ENCODE measurements around the gene SAMD10. TPM values are rescaled to one million over a fixed set of nuclear protein-coding genes. Genes with fewer than 3 reads are reported as not detected.
"Not testable (repeated sequence)": the region's sequence is repeated elsewhere in the genome, so short reads cannot be mapped to it uniquely, and the experiment has no call there.

The SAMD10 gene
- total and polyA plus RNA-seq, 7 experiments from 2014 or later, result 10.2 to 37.8 (median 14.2) TPM

GRCh38 chr20:63962426-63963347 is 16.8 kb downstream of the SAMD10 start:
- H3K27me3 Mint-ChIP-seq, result no peaks in the 10 kb centered on the region
- DNase-seq, result peak in 1 of 9 donors; percentile 5
- intact Hi-C loops (cut with micrococcal nuclease), result no loop called here
- Histone ChIP-seq H3K27me3 (ENCODE audit: control insufficient read depth in 2 of 2, insufficient read depth in 2 of 2, low read length in 2 of 2) (no peaks in the 10 kb centered on the region), H3K4me1 (ENCODE audit: control insufficient read depth in 2 of 2, insufficient read depth in 2 of 2, low read length in 2 of 2) (peaks cover 1 to 3% of the 10 kb centered on the region in 2 donors), H3K27ac (ENCODE audit: low read depth, low read length) (no peak overlapping the region), H3K4me3 (ENCODE audit: low read length) (no peak overlapping the region), H3K9me3 (ENCODE audit: control insufficient read depth in 2 of 3, low read length in 3 of 3) (peaks cover 0 to 9% (median 0%) of the 10 kb centered on the region in 3 experiments), H3K36me3 (ENCODE audit: control insufficient read depth in 2 of 3, insufficient read depth in 3 of 3, low read length in 3 of 3) (peaks cover 0 to 76% (median 6%) of the 10 kb centered on the region in 3 experiments)
- ChIA-PET POLR2A (no interaction called here), CTCF (interaction anchor here (0.5 to 1.6 kb wide), 2 partner anchors 11 to 98 kb away, joined by 4 to 5 read pairs; no protein-coding TSS in a partner anchor)
- peaks cover 0 to 5% (median 0%) of the 10 kb centered on the region in 7 donors for H3K4me1 Mint-ChIP-seq
- H3K27ac Mint-ChIP-seq, result no peak overlapping the region
- no peak overlapping the region for H3K4me3 Mint-ChIP-seq
- ATAC-seq, result no peak
- peaks cover 0 to 23% (median 0%) of the 10 kb centered on the region in 5 donors for H3K36me3 Mint-ChIP-seq
- H3K9me3 Mint-ChIP-seq, result no peaks in the 10 kb centered on the region

- Histone ChIP-seq H3K27me3 (ENCODE audit: control insufficient read depth in 2 of 2, insufficient read depth in 2 of 2, low read length in 2 of 2) (no peaks in the 10 kb centered on the region), H3K4me1 (ENCODE audit: control insufficient read depth in 2 of 2, insufficient read depth in 2 of 2, low read length in 2 of 2) (peaks cover 9 to 10% of the 10 kb centered on the region in 2 donors), H3K4me3 (ENCODE audit: low read length) (no peak overlapping the region), H3K27ac (ENCODE audit: low read depth, low read length) (no peak overlapping the region), H3K36me3 (ENCODE audit: control insufficient read depth in 2 of 3, insufficient read depth in 3 of 3, low read length in 3 of 3) (peaks cover 0 to 67% (median 6%) of the 10 kb centered on the region in 3 experiments), H3K9me3 (ENCODE audit: control insufficient read depth in 2 of 3, low read length in 3 of 3) (peaks cover 0 to 9% (median 0%) of the 10 kb centered on the region in 3 experiments)
- DNase-seq, result peak in 1 of 9 donors; percentile 8
- no peak for ATAC-seq
- POLR2A ChIA-PET, result interaction anchor here (1.0 kb wide), 1 partner anchor 65 kb away, joined by 3 read pairs; no protein-coding TSS in a partner anchor
- Mint-ChIP-seq H3K27ac (no peak overlapping the region), H3K4me1 (peaks cover 5 to 12% (median 7%) of the 10 kb centered on the region in 7 donors), H3K36me3 (peaks cover 0 to 18% (median 0%) of the 10 kb centered on the region in 5 donors), H3K27me3 (no peaks in the 10 kb centered on the region), H3K9me3 (no peaks in the 10 kb centered on the region), H3K4me3 (no peak overlapping the region)
- CTCF ChIA-PET, result interaction anchor here (0.5 to 1.6 kb wide), 4 partner anchors 12 to 99 kb away, joined by 3 to 5 read pairs (median 4); no protein-coding TSS in a partner anchor
- intact Hi-C loops (cut with micrococcal nuclease), result no loop called here
Measured at GRCh38 chr20:63961664-63962425, 17.6 kb downstream of the SAMD10 start.

DNA sequence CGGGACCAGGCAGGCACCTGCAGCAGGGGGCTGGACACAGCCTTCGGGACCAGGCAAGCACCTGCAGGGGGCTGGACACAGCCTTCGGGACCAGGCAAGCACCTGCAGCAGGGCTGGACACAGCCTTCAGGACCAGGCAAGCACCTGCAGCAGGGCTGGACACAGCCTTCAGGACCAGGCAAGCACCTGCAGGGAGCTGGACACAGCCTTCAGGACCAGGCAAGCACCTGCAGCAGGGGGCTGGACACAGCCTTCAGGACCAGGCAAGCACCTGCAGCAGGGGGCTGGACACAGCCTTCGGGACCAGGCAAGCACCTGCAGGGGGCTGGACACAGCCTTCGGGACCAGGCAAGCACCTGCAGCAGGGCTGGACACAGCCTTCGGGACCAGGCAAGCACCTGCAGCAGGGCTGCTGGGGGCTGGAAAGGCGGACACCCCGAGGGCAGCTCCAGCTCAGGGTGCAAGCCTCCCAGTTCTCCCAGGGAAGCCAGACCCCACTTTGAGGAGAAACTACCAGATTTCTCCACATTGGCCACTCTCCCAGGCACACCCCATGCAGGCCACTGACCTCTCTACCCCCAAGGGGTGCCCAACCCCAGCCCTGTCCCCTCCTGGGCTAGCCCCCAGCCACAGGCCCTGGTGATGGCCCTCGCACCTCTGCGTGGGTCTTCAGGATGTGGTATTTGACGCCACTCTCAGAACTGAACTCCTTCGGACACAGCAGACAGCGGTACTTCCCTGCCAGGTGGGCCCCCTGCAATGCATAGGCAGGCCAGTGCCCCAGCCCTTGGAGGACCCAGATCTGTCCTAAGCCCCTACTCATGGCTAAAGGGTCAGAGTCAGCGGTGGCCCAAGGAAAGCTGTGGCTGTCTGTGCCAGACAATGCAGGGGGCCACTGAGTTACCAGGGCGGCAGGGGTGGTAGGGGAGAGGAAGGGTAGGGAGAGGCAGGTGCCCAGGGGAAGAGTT is 18.5 kb downstream of the SAMD10 start:
- H3K36me3 Mint-ChIP-seq; H3K27me3 Mint-ChIP-seq; H3K9me3 ChIP-seq (ENCODE audit: control insufficient read depth in 2 of 3, low read length in 3 of 3); DNase-seq; H3K4me3 ChIP-seq (ENCODE audit: low read length); H3K9me3 Mint-ChIP-seq; H3K27ac ChIP-seq (ENCODE audit: low read depth, low read length); ATAC-seq; H3K27me3 ChIP-seq (ENCODE audit: control insufficient read depth in 2 of 2, insufficient read depth in 2 of 2, low read length in 2 of 2); intact Hi-C loops (cut with micrococcal nuclease); H3K4me3 Mint-ChIP-seq; H3K27ac Mint-ChIP-seq: not testable (repeated sequence)
- peaks cover 9 to 13% of the 10 kb centered on the region in 2 donors for H3K4me1 ChIP-seq (ENCODE audit: control insufficient read depth in 2 of 2, insufficient read depth in 2 of 2, low read length in 2 of 2)
- peaks cover 5 to 12% (median 7%) of the 10 kb centered on the region in 7 donors for H3K4me1 Mint-ChIP-seq
- peaks cover 0 to 60% (median 0%) of the 10 kb centered on the region in 3 experiments for H3K36me3 ChIP-seq (ENCODE audit: control insufficient read depth in 2 of 3, insufficient read depth in 3 of 3, low read length in 3 of 3)
- CTCF ChIA-PET, result interaction anchor here (0.6 to 1.6 kb wide), 3 partner anchors 13 to 77 kb away, joined by 3 to 5 read pairs (median 3); no protein-coding TSS in a partner anchor
- POLR2A ChIA-PET, result interaction anchor here (0.6 to 1.0 kb wide), 2 partner anchors 64 to 253 kb away, joined by 3 read pairs; partner anchors contain the start of genes ARFRP1 and ZGPAT

DNA sequence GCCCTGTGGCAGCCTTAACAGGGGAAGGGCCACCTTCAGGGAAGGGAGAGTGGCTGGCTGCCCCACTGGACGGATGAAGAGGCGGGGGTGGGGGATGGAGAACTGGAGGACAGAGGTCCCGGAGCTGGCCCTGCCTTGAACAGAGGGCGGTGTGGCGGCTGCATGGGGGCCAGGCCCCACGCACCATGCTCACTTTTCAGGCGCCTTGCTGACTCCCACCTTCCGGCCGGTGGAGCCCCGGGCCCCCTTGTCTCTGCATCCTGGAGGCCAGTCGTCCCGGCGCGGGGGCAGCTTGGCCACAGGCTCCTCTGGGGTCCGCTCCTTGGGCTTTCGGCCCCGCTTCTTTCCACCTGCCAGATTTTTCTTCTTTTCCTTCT is 19.8 kb downstream of the SAMD10 start:
- peaks cover 0 to 9% (median 0%) of the 10 kb centered on the region in 5 donors for H3K36me3 Mint-ChIP-seq
- Histone ChIP-seq H3K27me3 (ENCODE audit: control insufficient read depth in 2 of 2, insufficient read depth in 2 of 2, low read length in 2 of 2) (no peaks in the 10 kb centered on the region), H3K27ac (ENCODE audit: low read depth, low read length) (no peak overlapping the region), H3K4me3 (ENCODE audit: low read length) (no peak overlapping the region), H3K36me3 (ENCODE audit: control insufficient read depth in 2 of 3, insufficient read depth in 3 of 3, low read length in 3 of 3) (peaks cover 0 to 61% (median 0%) of the 10 kb centered on the region in 3 experiments), H3K4me1 (ENCODE audit: control insufficient read depth in 2 of 2, insufficient read depth in 2 of 2, low read length in 2 of 2) (peaks cover 13 to 20% of the 10 kb centered on the region in 2 donors), H3K9me3 (ENCODE audit: control insufficient read depth in 2 of 3, low read length in 3 of 3) (no peaks in the 10 kb centered on the region)
- no peak overlapping the region for H3K27ac Mint-ChIP-seq
- ATAC-seq, result no peak
- no peaks in the 10 kb centered on the region for H3K9me3 Mint-ChIP-seq
- peaks cover 5 to 17% (median 11%) of the 10 kb centered on the region in 7 donors for H3K4me1 Mint-ChIP-seq
- intact Hi-C loops (cut with micrococcal nuclease), result loop anchor here in 1 of 2 donors (5.0 kb wide), 4 partner anchors 78 to 742 kb away; partner anchors contain the start of genes C20orf204, GMEB2, PTK6 and YTHDF1
- H3K27me3 Mint-ChIP-seq, result no peaks in the 10 kb centered on the region
- no peak for DNase-seq
- ChIA-PET POLR2A (interaction anchor here (0.7 to 1.9 kb wide), 2 partner anchors 9 to 326 kb away, joined by 3 to 7 read pairs; no protein-coding TSS in a partner anchor), CTCF (no interaction called here)
- no peak overlapping the region for H3K4me3 Mint-ChIP-seq

DNA sequence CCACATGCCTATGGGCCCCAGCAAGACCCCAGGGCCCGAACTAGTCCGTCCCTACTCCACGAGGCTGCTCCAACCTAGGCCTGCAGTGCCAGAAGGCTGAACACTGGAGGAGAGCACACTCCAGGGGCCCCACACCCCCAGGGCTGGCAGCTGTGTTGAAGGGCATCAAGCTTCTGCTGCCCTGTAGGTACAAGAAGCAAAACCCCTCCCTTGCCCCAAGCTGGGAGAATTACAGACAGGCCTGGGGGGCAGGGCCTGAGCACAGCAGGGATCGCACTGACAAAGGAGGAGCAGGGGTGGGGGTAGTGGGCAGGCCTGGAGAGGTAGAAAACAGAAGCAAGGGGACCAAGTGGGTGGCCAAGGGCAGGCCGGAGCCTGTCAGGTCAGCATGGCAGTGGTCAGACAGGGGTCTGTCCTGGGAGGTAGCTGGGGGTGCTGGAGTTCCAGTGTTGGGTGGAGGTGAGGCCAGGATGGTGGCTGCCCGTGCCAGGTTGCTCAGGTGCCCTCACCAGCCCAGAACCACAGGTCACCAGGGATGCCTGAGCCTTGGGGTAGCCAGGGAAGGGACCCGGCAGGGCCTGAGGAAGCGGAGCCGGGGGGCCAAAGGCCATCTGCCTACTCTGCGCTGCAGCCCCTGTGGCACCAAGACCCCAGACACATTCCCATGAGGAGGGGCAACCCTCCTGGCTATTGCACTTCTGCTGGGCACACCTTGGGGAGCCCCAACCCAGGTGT is 20.3 kb downstream of the SAMD10 start:
- H3K27ac Mint-ChIP-seq, result peak overlapping the region in 2 of 9 donors; percentile 28 to 36
- H3K27me3 ChIP-seq (ENCODE audit: control insufficient read depth in 2 of 2, insufficient read depth in 2 of 2, low read length in 2 of 2), result no peaks in the 10 kb centered on the region
- H3K4me3 Mint-ChIP-seq, result peak overlapping the region in 2 of 10 donors; percentile 22 to 50
- H3K27me3 Mint-ChIP-seq, result no peaks in the 10 kb centered on the region
- no peak for DNase-seq
- H3K27ac ChIP-seq (ENCODE audit: low read depth, low read length), result no peak overlapping the region
- peaks cover 0 to 2% (median 0%) of the 10 kb centered on the region in 11 donors for H3K9me3 Mint-ChIP-seq
- no peak overlapping the region for H3K4me3 ChIP-seq (ENCODE audit: low read length)
- H3K9me3 ChIP-seq (ENCODE audit: control insufficient read depth in 2 of 3, low read length in 3 of 3), result no peaks in the 10 kb centered on the region
- ChIA-PET CTCF (interaction anchor here (2.3 kb wide), 1 partner anchor 14 kb away, joined by 8 read pairs; no protein-coding TSS in a partner anchor), POLR2A (interaction anchor here (0.7 to 1.9 kb wide), 3 partner anchors 9 to 325 kb away, joined by 3 to 7 read pairs (median 4); no protein-coding TSS in a partner anchor)
- H3K4me1 ChIP-seq (ENCODE audit: control insufficient read depth in 2 of 2, insufficient read depth in 2 of 2, low read length in 2 of 2), result peaks cover 18 to 25% of the 10 kb centered on the region in 2 donors
- peaks cover 0 to 60% (median 0%) of the 10 kb centered on the region in 3 experiments for H3K36me3 ChIP-seq (ENCODE audit: control insufficient read depth in 2 of 3, insufficient read depth in 3 of 3, low read length in 3 of 3)
- H3K4me1 Mint-ChIP-seq, result peaks cover 11 to 22% (median 16%) of the 10 kb centered on the region in 7 donors
- ATAC-seq, result no peak
- H3K36me3 Mint-ChIP-seq, result peaks cover 0 to 11% (median 0%) of the 10 kb centered on the region in 5 donors
- intact Hi-C loops (cut with micrococcal nuclease), result loop anchor here in 1 of 2 donors (5.0 kb wide), 4 partner anchors 78 to 742 kb away; partner anchors contain the start of genes C20orf204, GMEB2, PTK6 and YTHDF1
